IMR-90 (cell line): Measurements from ENCODE around the gene MBOAT2. TPM values are rescaled to one million over a fixed set of nuclear protein-coding genes. Genes with fewer than 3 reads are reported as not detected.

ENCODE experiments used
- ATAC-seq: fragments of 200-7000 bp; cut with Tn5 transposase; 2 replicates; pipeline ENCODE4 v1.9.1; 2020; ENCODE audit warnings: low read depth, mild to moderate bottlenecking, moderate library complexity
- BruUV-seq: library from RNA; stranded (reverse); fragments of 400-500 nt; replicated peaks from 2 replicates; lab custom pipeline; 2021; lab: Mats Ljungman, UMichigan
- CTCF ChIA-PET: fragments of 300-600 bp; formaldehyde crosslinking; extraction: SDS; loops from one replicate; lab custom pipeline; 2021; ENCODE audit warnings: antibody characterized with exemption; lab: Yijun Ruan, JAX
- POLR2A ChIA-PET: fragments of 300-600 bp; sonication (Branson Sonifier 250); formaldehyde crosslinking; loops from one replicate; lab custom pipeline; 2022; ENCODE audit warnings: antibody characterized with exemption; ENCODE audit not compliant: unreplicated experiment; lab: Charles Lee
- DNase-seq: peaks from one replicate; pipeline ENCODE4 v3.0.0; 2013
- H2AFZ ChIP-seq: replicated peaks from 2 replicates; pipeline ENCODE3; 2013; ENCODE audit warnings: low read length, mild to moderate bottlenecking; ENCODE audit not compliant: poor library complexity
- H2AK5ac ChIP-seq: 2 replicates; pipeline ENCODE4 v1.6.1; 2013; ENCODE audit warnings: low read depth, low read length, inconsistent platforms
- H2AK9ac ChIP-seq: replicated peaks from 2 replicates; pipeline ENCODE3; 2013; ENCODE audit warnings: mild to moderate bottlenecking, low read depth, low read length, moderate library complexity; ENCODE audit not compliant: poor library complexity
- H2BK120ac ChIP-seq: 2 replicates; pipeline ENCODE4 v1.6.1; 2013; ENCODE audit warnings: low read depth, low read length, inconsistent platforms
- H2BK15ac ChIP-seq: 3 replicates; pipeline ENCODE4 v1.6.1; 2013; ENCODE audit warnings: low read depth, low read length, inconsistent platforms
- H2BK20ac ChIP-seq: 2 replicates; pipeline ENCODE4 v1.6.1; 2013; ENCODE audit warnings: low read depth, mild to moderate bottlenecking, inconsistent platforms, low read length, moderate library complexity
- H2BK5ac ChIP-seq: 2 replicates; pipeline ENCODE4 v1.6.1; 2013; ENCODE audit warnings: mild to moderate bottlenecking, low read depth, low read length, inconsistent platforms; ENCODE audit not compliant: poor library complexity, severe bottlenecking
- H3K14ac ChIP-seq: replicated peaks from 2 replicates; pipeline ENCODE4 v1.6.1; 2013; ENCODE audit warnings: low read depth, low read length, inconsistent platforms
- H3K18ac ChIP-seq: 2 replicates; pipeline ENCODE4 v1.6.1; 2013; ENCODE audit warnings: low read depth, low read length, control low read depth
- H3K23ac ChIP-seq: 2 replicates; pipeline ENCODE4 v1.6.1; 2013; ENCODE audit warnings: low read depth, low read length, inconsistent platforms
- H3K27ac ChIP-seq: 2 replicates; pipeline ENCODE4 v1.5.1; 2013; ENCODE audit warnings: mild to moderate bottlenecking, control low read depth, low read length; ENCODE audit not compliant: insufficient read depth
- H3K27me3 ChIP-seq: 2 replicates; pipeline ENCODE4 v1.6.1; 2013; ENCODE audit warnings: low read length; ENCODE audit not compliant: control insufficient read depth, insufficient read depth
- H3K36me3 ChIP-seq: 2 replicates; pipeline ENCODE4 v1.6.1; 2013; ENCODE audit warnings: low read length, mixed read lengths; ENCODE audit not compliant: control insufficient read depth, insufficient read depth
- H3K4ac ChIP-seq: 2 replicates; pipeline ENCODE4 v1.6.1; 2013; ENCODE audit warnings: low read depth, low read length, inconsistent platforms
- H3K4me1 ChIP-seq: 2 replicates; pipeline ENCODE4 v1.6.1; 2013; ENCODE audit warnings: low read length, mixed read lengths; ENCODE audit not compliant: control insufficient read depth, insufficient read depth
- H3K4me2 ChIP-seq: 2 replicates; pipeline ENCODE4 v1.6.1; 2013; ENCODE audit warnings: low read depth, mild to moderate bottlenecking, control low read depth, low read length, moderate library complexity
- H3K4me3 ChIP-seq: 2 replicates; pipeline ENCODE4 v1.5.1; 2013; ENCODE audit warnings: low read depth, mild to moderate bottlenecking, control low read depth, low read length, moderate library complexity; ENCODE audit not compliant: insufficient read depth
- H3K56ac ChIP-seq: 2 replicates; pipeline ENCODE4 v1.6.1; 2013; ENCODE audit warnings: low read length, inconsistent platforms; ENCODE audit not compliant: insufficient read depth; ENCODE audit errors: extremely low read depth
- H3K79me1 ChIP-seq, 2 experiments: 2 replicates each; pipeline ENCODE4 v1.6.1; 2013; ENCODE audit warnings: low read length in 2 of 2, inconsistent platforms in 1 of 2, low read depth in 1 of 2
- H3K9ac ChIP-seq: 2 replicates; pipeline ENCODE4 v1.6.1; 2013; ENCODE audit warnings: low read depth, low read length, control low read depth
- H3K9me1 ChIP-seq: 2 replicates; pipeline ENCODE4 v1.6.1; 2013; ENCODE audit warnings: low read length, inconsistent platforms; ENCODE audit not compliant: insufficient read depth
- H3K9me3 ChIP-seq: 2 replicates; pipeline ENCODE4 v1.6.1; 2013; ENCODE audit warnings: low read length; ENCODE audit not compliant: control insufficient read depth, insufficient read depth
- H4K20me1 ChIP-seq: 2 replicates; pipeline ENCODE4 v1.6.1; 2013; ENCODE audit warnings: low read length, inconsistent platforms; ENCODE audit not compliant: insufficient read depth
- H4K5ac ChIP-seq: 2 replicates; pipeline ENCODE4 v1.6.1; 2013; ENCODE audit warnings: mild to moderate bottlenecking, low read depth, low read length, control low read depth
- H4K8ac ChIP-seq, 2 experiments: 2 replicates each; pipeline ENCODE4 v1.6.1; 2013; ENCODE audit warnings: low read depth in 2 of 2, low read length in 2 of 2, control low read depth in 1 of 2, inconsistent platforms in 1 of 2
- H4K91ac ChIP-seq: 2 replicates; pipeline ENCODE4 v1.6.1; 2013; ENCODE audit warnings: low read depth, low read length, inconsistent platforms; ENCODE audit not compliant: insufficient read depth
- BHLHE40 ChIP-seq: fragments of 150-350 bp; IDR thresholded peaks from 2 replicates; pipeline ENCODE4 v1.6.1; 2016; ENCODE audit warnings: mild to moderate bottlenecking, low read depth, low read length
- CEBPB ChIP-seq: IDR thresholded peaks from 2 replicates; pipeline ENCODE4 v1.6.1; 2012; ENCODE audit warnings: low read depth, low read length, improper control_type of control experiment
- CHD1 ChIP-seq: IDR thresholded peaks from 2 replicates; pipeline ENCODE4 v1.6.1; 2012; ENCODE audit warnings: low read depth, low read length, improper control_type of control experiment
- CTCF ChIP-seq: conservative IDR thresholded peaks from 2 replicates; pipeline ENCODE4 v1.5.1; 2012; ENCODE audit warnings: mild to moderate bottlenecking, low read depth, low read length, improper control_type of control experiment
- ELK1 ChIP-seq: fragments of 150-350 bp; IDR thresholded peaks from 2 replicates; pipeline ENCODE4 v1.6.1; 2016; ENCODE audit warnings: low read depth, mild to moderate bottlenecking, low read length, moderate library complexity, borderline replicate concordance
- FOS ChIP-seq: fragments of 150-350 bp; IDR thresholded peaks from 2 replicates; pipeline ENCODE4 v1.6.1; 2016; ENCODE audit warnings: low read depth, low read length
- MAZ ChIP-seq: IDR thresholded peaks from 2 replicates; pipeline ENCODE4 v1.6.1; 2012; ENCODE audit warnings: low read depth, mild to moderate bottlenecking, low read length, improper control_type of control experiment, moderate library complexity, borderline replicate concordance
- MXI1 ChIP-seq: IDR thresholded peaks from 2 replicates; pipeline ENCODE4 v1.6.1; 2012; ENCODE audit warnings: low read depth, mild to moderate bottlenecking, low read length, moderate library complexity, borderline replicate concordance
- NFE2L2 ChIP-seq: fragments of 150-350 bp; IDR thresholded peaks from 2 replicates; pipeline ENCODE4 v1.6.1; 2016; ENCODE audit warnings: low read depth, mild to moderate bottlenecking, low read length
- POLR2A ChIP-seq: IDR thresholded peaks from 2 replicates; pipeline ENCODE4 v1.6.1; 2012; ENCODE audit warnings: mild to moderate bottlenecking, low read depth, low read length
- RAD21 ChIP-seq: IDR thresholded peaks from 2 replicates; pipeline ENCODE4 v1.6.1; 2012; ENCODE audit warnings: low read length, improper control_type of control experiment
- RCOR1 ChIP-seq: IDR thresholded peaks from 2 replicates; pipeline ENCODE4 v1.6.1; 2012; ENCODE audit warnings: mild to moderate bottlenecking, low read length, improper control_type of control experiment; ENCODE audit not compliant: insufficient replicate concordance
- RFX5 ChIP-seq: IDR thresholded peaks from 2 replicates; pipeline ENCODE4 v1.8.0; 2012; ENCODE audit warnings: low read depth, mild to moderate bottlenecking, low read length, moderate library complexity
- USF2 ChIP-seq: fragments of 150-350 bp; IDR thresholded peaks from 2 replicates; pipeline ENCODE4 v1.6.1; 2017; ENCODE audit warnings: mild to moderate bottlenecking, antibody characterized with exemption, low read length, low read depth
- WGBS, 2 experiments: methylation state at CpG; one replicate each; pipeline versions ENCODE4 v1.1.5 to v1.1.7; 2013; ENCODE audit warnings: missing lambda C conversion rate in 2 of 2; ENCODE audit not compliant: insufficient read length in 1 of 2; ENCODE audit errors: extremely low coverage in 2 of 2; 5-methylcytosine and 5-hydroxymethylcytosine counted together
- dilution Hi-C: fragments of 300-500 bp; cut with HindIII; formaldehyde crosslinking; loops from one replicate; pipeline ENCODE4 v1.14.3; 2018; ENCODE audit warnings: low sequenced_read_pairs; ENCODE audit not compliant: unreplicated experiment
- in situ Hi-C: fragments of 300-500 bp; cut with MboI; formaldehyde crosslinking; loops from 3 replicates; pipeline ENCODE4 v1.14.3; 2019; ENCODE audit warnings: low sequenced_read_pairs, inconsistent platforms, mixed read lengths
- intact Hi-C: fragments of 100-400 bp; cut with micrococcal nuclease; formaldehyde crosslinking; loops from 2 replicates; pipeline ENCODE4 v1.10.0; 2022
- polyA plus RNA-seq, 3 experiments: library from polyadenylated mRNA; depleted of rRNA; stranded (reverse); fragments of >200 nt; gene quantifications; 2 replicates each; pipeline ENCODE4 v1.2.3, GENCODE V29; 2012; ENCODE audit warnings: low replicate concordance in 1 of 3
- total RNA-seq: library from RNA; depleted of rRNA; stranded (reverse); fragments of >200 nt; gene quantifications from 2 replicates; pipeline ENCODE4 v1.2.3, GENCODE V29; 2012

Gene MBOAT2
- total and polyA plus RNA-seq, 2 of the 4 experiments (the other 2 are of a cell fraction): 33.9 to 102 TPM

GRCh38 chr2:9015998-9016397, 12.5 kb upstream of the MBOAT2 start:
- Histone ChIP-seq H4K8ac (no peak overlapping the region), H3K4ac (no peak overlapping the region), H3K56ac (no peak overlapping the region), H4K91ac (no peak overlapping the region), H3K36me3 (no peaks in the 10 kb centered on the region), H4K5ac (no peak overlapping the region), H3K4me1 (no peaks in the 10 kb centered on the region), H3K14ac (no peak overlapping the region), H3K9ac (no peak overlapping the region), H2AK5ac (no peak overlapping the region), H3K23ac (no peak overlapping the region), H3K79me1 (no peaks in the 10 kb centered on the region), H2BK120ac (no peak overlapping the region), H3K9me3 (no peaks in the 10 kb centered on the region), H3K4me3 (no peak overlapping the region), H3K27ac (no peak overlapping the region), H2AK9ac (no peak overlapping the region), H2BK15ac (no peak overlapping the region), H3K9me1 (no peaks in the 10 kb centered on the region), H2AFZ (no peak overlapping the region), H4K20me1 (no peaks in the 10 kb centered on the region), H3K4me2 (no peak overlapping the region), H2BK5ac (no peak overlapping the region), H3K27me3 (peaks cover 6% of the 10 kb centered on the region), H3K18ac (no peak overlapping the region), H2BK20ac (no peak overlapping the region)
- intact Hi-C loops: no loop called here
- ChIA-PET POLR2A (no interaction called here), CTCF (no interaction called here)
- DNase-seq (no peak), ATAC-seq (no peak)
- BruUV-seq: no TSS peak
- dilution Hi-C loops: no loop called here
- TF ChIP-seq RCOR1 (no peak), NFE2L2 (no peak), BHLHE40 (no peak), MXI1 (no peak), POLR2A (no peak), MAZ (no peak), RFX5 (no peak), FOS (no peak), CEBPB (no peak), ELK1 (no peak), CTCF (no peak), USF2 (no peak), CHD1 (no peak), RAD21 (no peak)
- no CpG with 5 or more reads among the region's 3 CpGs for WGBS, 2 experiments
- in situ Hi-C loops: no loop called here
